Natural killer cell (primary cell): ENCODE results near the gene PSMA7. TPM values are rescaled to one million over a fixed set of nuclear protein-coding genes. Genes with fewer than 3 reads are reported as not detected.

ENCODE experiments used
- ATAC-seq, 3 donors: fragments of 150-1000 bp in 2 of 3; fragments of 200-7000 bp in 1 of 3; cut with Tn5 transposase; 1 replicate in 1 of 3; 2 replicates in 2 of 3; pipeline ENCODE4 v1.10.0; 2021; ENCODE audit warnings: mild to moderate bottlenecking in 2 of 3, moderate library complexity in 2 of 3
- DNase-seq, 2 donors: peaks; one replicate each; pipeline versions ENCODE4 v3.0.0 to v3.0.0-alpha.2; 2013 to 2021; ENCODE audit warnings: mixed read lengths in 1 of 2
- H3K27ac ChIP-seq: one replicate; pipeline ENCODE4 v1.5.1; 2013; ENCODE audit warnings: mild to moderate bottlenecking, low read length
- H3K27me3 ChIP-seq: one replicate; pipeline ENCODE4 v1.6.1; 2013; ENCODE audit warnings: low read length; ENCODE audit not compliant: control insufficient read depth, insufficient read depth
- H3K36me3 ChIP-seq: one replicate; pipeline ENCODE4 v1.6.1; 2013; ENCODE audit warnings: low read length; ENCODE audit not compliant: control insufficient read depth, insufficient read depth
- H3K4me1 ChIP-seq: one replicate; pipeline ENCODE4 v1.6.1; 2013; ENCODE audit warnings: low read length; ENCODE audit not compliant: control insufficient read depth, insufficient read depth
- H3K4me3 ChIP-seq: one replicate; pipeline ENCODE4 v1.5.1; 2013; ENCODE audit warnings: low read length
- H3K9me3 ChIP-seq: one replicate; pipeline ENCODE4 v1.6.1; 2013; ENCODE audit warnings: low read length; ENCODE audit not compliant: control insufficient read depth, insufficient read depth
- H3K27ac Mint-ChIP-seq, 2 donors: one replicate each; pipeline ENCODE4 v1.8.0; 2022; ENCODE audit warnings: mild to moderate bottlenecking in 2 of 2, mixed read lengths in 2 of 2, moderate library complexity in 1 of 2
- H3K27me3 Mint-ChIP-seq, 2 donors: one replicate each; pipeline ENCODE4 v1.8.0; 2022; ENCODE audit warnings: low read depth in 2 of 2, mixed read lengths in 2 of 2
- H3K36me3 Mint-ChIP-seq: one replicate; pipeline ENCODE4 v1.8.0; 2022; ENCODE audit warnings: mixed read lengths
- H3K4me1 Mint-ChIP-seq, 2 donors: one replicate each; pipeline ENCODE4 v1.8.0; 2022; ENCODE audit warnings: mixed read lengths in 2 of 2
- H3K4me3 Mint-ChIP-seq: one replicate; pipeline ENCODE4 v1.8.0; 2022; ENCODE audit warnings: mild to moderate bottlenecking, moderate library complexity, mixed read lengths
- H3K9me3 Mint-ChIP-seq, 2 donors: one replicate each; pipeline ENCODE4 v1.8.0; 2022; ENCODE audit warnings: mixed read lengths in 2 of 2
- WGBS: methylation state at CpG from one replicate; pipeline ENCODE4 v1.1.7; 2013; ENCODE audit warnings: missing lambda C conversion rate; ENCODE audit not compliant: insufficient coverage; 5-methylcytosine and 5-hydroxymethylcytosine counted together
- intact Hi-C: fragments of 100-400 bp; cut with micrococcal nuclease; formaldehyde crosslinking; loops from one replicate; pipeline ENCODE4 v1.14.2; 2022
- total RNA-seq, 4 donors: library from RNA; stranded (reverse); fragments of 120-200 nt in 1 of 4; gene quantifications; one replicate each; pipeline versions ENCODE4 v1.2.3 to v1.2.4, GENCODE V29; 2013 to 2022
- TF ChIP-seq, protein P1 (sequence below): fragments of 200-600 bp; IDR thresholded peaks from one replicate; pipeline ENCODE4 v1.8.0; 2022; ENCODE audit warnings: antibody characterized with exemption

PSMA7 gene
- total RNA-seq, 3 donors from 2014 or later (not counting 1 experiment from before 2014, with no cell fraction given): 154 to 177 (median 168) TPM

DNA sequence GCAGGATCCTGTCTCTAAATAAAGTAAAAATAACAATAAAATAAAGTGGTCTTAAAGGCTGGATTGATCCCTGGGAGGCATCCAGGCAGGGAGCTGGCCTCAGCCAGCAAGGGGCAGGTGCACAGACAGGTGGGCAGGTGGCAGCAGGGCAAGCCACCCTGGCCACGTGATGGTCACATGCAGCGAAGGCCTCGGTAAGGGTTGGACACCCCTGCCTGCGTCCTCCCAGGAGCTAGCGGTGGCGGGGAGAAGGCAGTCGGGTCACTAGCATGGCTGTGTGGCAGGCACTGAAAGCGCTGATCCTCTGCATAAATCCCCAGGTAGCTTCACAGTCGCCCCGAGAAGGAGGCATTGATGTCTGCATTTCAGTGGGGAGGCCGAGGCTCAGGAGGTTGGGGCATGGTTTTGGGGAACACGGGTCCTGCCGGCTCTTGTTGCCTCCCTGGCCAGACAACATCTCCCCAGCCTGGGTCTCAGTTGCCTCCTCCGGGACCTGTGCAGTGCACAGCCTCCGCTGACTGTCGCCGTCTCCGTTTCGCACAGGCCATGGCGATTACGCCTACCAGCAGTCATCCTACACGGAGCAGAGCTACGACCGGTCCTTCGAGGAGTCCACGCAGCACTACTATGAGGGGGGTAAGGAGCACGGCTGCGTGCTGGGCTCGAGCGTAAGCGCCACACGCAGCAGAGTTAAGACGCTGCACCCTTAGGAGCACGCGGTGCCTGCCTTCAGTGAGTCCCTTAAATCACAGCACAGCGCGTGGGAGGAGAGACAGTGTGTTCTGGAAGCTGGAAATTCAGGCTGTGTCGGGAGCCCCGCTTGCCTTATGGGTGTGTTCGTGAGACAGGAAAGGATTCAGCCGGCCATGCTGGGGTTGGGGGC is 21.9 kb upstream of the PSMA7 start:
- H3K4me3 Mint-ChIP-seq: no peak overlapping the region
- Histone ChIP-seq H3K36me3 (peaks cover 26% of the 10 kb centered on the region), H3K27ac (no peak overlapping the region), H3K4me3 (no peak overlapping the region), H3K4me1 (no peaks in the 10 kb centered on the region), H3K27me3 (no peaks in the 10 kb centered on the region), H3K9me3 (no peaks in the 10 kb centered on the region)
- intact Hi-C loops: no loop called here
- H3K27ac Mint-ChIP-seq: no peak overlapping the region
- DNase-seq (no peak), ATAC-seq (no peak)
- TF ChIP-seq, protein P1, sequence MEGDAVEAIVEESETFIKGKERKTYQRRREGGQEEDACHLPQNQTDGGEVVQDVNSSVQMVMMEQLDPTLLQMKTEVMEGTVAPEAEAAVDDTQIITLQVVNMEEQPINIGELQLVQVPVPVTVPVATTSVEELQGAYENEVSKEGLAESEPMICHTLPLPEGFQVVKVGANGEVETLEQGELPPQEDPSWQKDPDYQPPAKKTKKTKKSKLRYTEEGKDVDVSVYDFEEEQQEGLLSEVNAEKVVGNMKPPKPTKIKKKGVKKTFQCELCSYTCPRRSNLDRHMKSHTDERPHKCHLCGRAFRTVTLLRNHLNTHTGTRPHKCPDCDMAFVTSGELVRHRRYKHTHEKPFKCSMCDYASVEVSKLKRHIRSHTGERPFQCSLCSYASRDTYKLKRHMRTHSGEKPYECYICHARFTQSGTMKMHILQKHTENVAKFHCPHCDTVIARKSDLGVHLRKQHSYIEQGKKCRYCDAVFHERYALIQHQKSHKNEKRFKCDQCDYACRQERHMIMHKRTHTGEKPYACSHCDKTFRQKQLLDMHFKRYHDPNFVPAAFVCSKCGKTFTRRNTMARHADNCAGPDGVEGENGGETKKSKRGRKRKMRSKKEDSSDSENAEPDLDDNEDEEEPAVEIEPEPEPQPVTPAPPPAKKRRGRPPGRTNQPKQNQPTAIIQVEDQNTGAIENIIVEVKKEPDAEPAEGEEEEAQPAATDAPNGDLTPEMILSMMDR: no peak
- no peaks in the 10 kb centered on the region for H3K9me3 Mint-ChIP-seq
- 98% methylated on average over 41 of the region's 41 CpGs for WGBS
- no peaks in the 10 kb centered on the region for H3K27me3 Mint-ChIP-seq
- H3K36me3 Mint-ChIP-seq: no peaks in the 10 kb centered on the region
- no peaks in the 10 kb centered on the region for H3K4me1 Mint-ChIP-seq

DNA sequence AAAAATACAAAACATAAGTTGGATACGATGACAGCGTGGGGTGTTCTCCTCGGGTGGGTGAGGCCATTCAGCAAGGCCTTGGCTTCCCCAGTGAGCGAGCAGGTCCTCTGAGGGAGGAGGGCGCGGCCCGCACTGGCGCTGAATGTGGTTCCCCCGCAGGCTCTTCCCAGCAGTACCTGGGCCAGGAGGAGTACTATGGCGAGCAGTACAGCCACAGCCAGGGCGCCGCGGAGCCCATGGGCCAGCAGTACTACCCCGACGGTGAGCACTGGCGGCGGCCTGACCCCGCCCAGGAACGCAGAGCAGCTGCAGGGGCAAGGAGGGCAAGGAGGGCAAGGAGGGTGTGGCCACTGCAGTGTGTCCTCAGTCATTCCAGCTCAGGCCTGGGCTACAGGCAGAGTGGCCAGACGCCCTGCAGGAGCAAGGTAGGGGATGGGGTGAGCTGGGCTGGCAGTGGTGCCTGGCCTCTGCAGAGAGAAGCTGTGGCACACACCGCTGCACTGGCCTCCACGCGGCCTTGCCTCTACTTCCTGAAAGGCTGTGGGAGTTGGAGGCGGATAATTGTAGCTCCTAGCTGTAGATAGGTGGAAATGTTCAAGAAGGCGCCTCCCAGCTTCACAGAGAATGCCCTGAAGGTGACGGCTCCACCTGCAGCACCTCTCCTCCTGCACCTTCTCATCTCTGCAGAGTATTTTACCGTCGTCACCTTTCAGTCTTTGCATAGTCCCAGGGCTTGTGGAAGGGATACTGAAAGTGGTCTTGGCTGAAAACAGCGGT is 21.0 kb upstream of the PSMA7 start:
- H3K27me3 ChIP-seq: no peaks in the 10 kb centered on the region
- no peak overlapping the region for H3K4me3 ChIP-seq
- ATAC-seq (no peak), DNase-seq (no peak)
- Mint-ChIP-seq H3K9me3 (no peaks in the 10 kb centered on the region), H3K4me3 (peak overlapping the region; percentile 50), H3K27me3 (no peaks in the 10 kb centered on the region), H3K36me3 (no peaks in the 10 kb centered on the region), H3K4me1 (peaks cover 0 to 6% of the 10 kb centered on the region in 2 donors), H3K27ac (no peak overlapping the region)
- H3K27ac ChIP-seq: no peak overlapping the region
- intact Hi-C loops: no loop called here
- H3K36me3 ChIP-seq: peaks cover 25% of the 10 kb centered on the region
- TF ChIP-seq, protein P1: no peak
- peaks cover 6% of the 10 kb centered on the region for H3K4me1 ChIP-seq
- H3K9me3 ChIP-seq: no peaks in the 10 kb centered on the region
- 96% methylated on average over 29 of the region's 29 CpGs for WGBS

DNA sequence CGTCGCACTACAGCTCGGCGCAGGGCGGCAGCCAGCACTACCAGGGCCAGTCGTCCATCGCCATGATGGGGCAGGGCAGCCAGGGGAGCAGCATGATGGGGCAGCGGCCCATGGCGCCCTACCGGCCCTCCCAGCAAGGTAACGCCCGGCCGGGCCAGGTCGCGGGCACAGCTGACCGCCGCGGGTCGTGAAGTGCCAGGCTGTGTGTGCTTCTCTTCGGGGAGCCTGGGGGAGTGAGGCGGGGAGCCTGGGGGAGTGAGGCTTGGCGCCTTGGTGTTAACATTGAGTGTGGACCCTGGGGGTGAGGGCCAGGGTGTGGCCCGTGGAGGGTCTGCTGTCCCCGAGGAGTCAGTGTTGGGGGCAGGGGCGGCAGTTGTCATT is 20.3 kb upstream of the PSMA7 start:
- peaks cover 6% of the 10 kb centered on the region for H3K4me1 ChIP-seq
- TF ChIP-seq, protein P1: no peak
- no peak overlapping the region for H3K4me3 Mint-ChIP-seq
- H3K27me3 Mint-ChIP-seq: no peaks in the 10 kb centered on the region
- H3K27ac ChIP-seq: no peak overlapping the region
- no peak for DNase-seq
- no peak overlapping the region for H3K4me3 ChIP-seq
- no peaks in the 10 kb centered on the region for H3K36me3 Mint-ChIP-seq
- no peak overlapping the region for H3K27ac Mint-ChIP-seq
- no peaks in the 10 kb centered on the region for H3K9me3 Mint-ChIP-seq
- intact Hi-C loops: no loop called here
- no peaks in the 10 kb centered on the region for H3K9me3 ChIP-seq
- H3K4me1 Mint-ChIP-seq: peaks cover 0 to 6% of the 10 kb centered on the region in 2 donors
- peaks cover 22% of the 10 kb centered on the region for H3K36me3 ChIP-seq
- no peak for ATAC-seq
- WGBS: 97% methylated on average over 25 of the region's 25 CpGs
- no peaks in the 10 kb centered on the region for H3K27me3 ChIP-seq
